22Rv1 (cell line): ENCODE data around the gene PLXNA2.

Source experiments
- ZFX ChIP-seq: fragments of 450-650 bp; IDR thresholded peaks from 2 replicates; pipeline ENCODE4 v1.6.1; 2017; ENCODE audit warnings: antibody characterized with exemption, borderline replicate concordance
- TF ChIP-seq, protein P1 (sequence below): fragments of 450-650 bp; IDR thresholded peaks from 2 replicates; pipeline ENCODE4 v1.5.1; 2017; ENCODE audit warnings: mild to moderate bottlenecking

- TF ChIP-seq, protein P1, sequence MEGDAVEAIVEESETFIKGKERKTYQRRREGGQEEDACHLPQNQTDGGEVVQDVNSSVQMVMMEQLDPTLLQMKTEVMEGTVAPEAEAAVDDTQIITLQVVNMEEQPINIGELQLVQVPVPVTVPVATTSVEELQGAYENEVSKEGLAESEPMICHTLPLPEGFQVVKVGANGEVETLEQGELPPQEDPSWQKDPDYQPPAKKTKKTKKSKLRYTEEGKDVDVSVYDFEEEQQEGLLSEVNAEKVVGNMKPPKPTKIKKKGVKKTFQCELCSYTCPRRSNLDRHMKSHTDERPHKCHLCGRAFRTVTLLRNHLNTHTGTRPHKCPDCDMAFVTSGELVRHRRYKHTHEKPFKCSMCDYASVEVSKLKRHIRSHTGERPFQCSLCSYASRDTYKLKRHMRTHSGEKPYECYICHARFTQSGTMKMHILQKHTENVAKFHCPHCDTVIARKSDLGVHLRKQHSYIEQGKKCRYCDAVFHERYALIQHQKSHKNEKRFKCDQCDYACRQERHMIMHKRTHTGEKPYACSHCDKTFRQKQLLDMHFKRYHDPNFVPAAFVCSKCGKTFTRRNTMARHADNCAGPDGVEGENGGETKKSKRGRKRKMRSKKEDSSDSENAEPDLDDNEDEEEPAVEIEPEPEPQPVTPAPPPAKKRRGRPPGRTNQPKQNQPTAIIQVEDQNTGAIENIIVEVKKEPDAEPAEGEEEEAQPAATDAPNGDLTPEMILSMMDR = no peak
- no peak for TF ChIP-seq ZFX
Measured at GRCh38 chr1:208028526-208028925, 215.7 kb downstream of the PLXNA2 start.
